IMR-90 (cell line): Measurements from ENCODE around the gene NFATC1. TPM values are rescaled to one million over a fixed set of nuclear protein-coding genes. Genes with fewer than 3 reads are reported as not detected.

Experiments
- ATAC-seq: fragments of 200-7000 bp; cut with Tn5 transposase; 2 replicates; pipeline ENCODE4 v1.9.1; 2020; ENCODE audit warnings: low read depth, mild to moderate bottlenecking, moderate library complexity
- BruUV-seq: library from RNA; stranded (reverse); fragments of 400-500 nt; replicated peaks from 2 replicates; lab custom pipeline; 2021; lab: Mats Ljungman, UMichigan
- CTCF ChIA-PET: fragments of 300-600 bp; formaldehyde crosslinking; extraction: SDS; loops from one replicate; lab custom pipeline; 2021; ENCODE audit warnings: antibody characterized with exemption; lab: Yijun Ruan, JAX
- POLR2A ChIA-PET: fragments of 300-600 bp; sonication (Branson Sonifier 250); formaldehyde crosslinking; loops from one replicate; lab custom pipeline; 2022; ENCODE audit warnings: antibody characterized with exemption; ENCODE audit not compliant: unreplicated experiment; lab: Charles Lee
- DNase-seq: peaks from one replicate; pipeline ENCODE4 v3.0.0; 2013
- H2AFZ ChIP-seq: replicated peaks from 2 replicates; pipeline ENCODE3; 2013; ENCODE audit warnings: low read length, mild to moderate bottlenecking; ENCODE audit not compliant: poor library complexity
- H2AK5ac ChIP-seq: 2 replicates; pipeline ENCODE4 v1.6.1; 2013; ENCODE audit warnings: low read depth, low read length, inconsistent platforms
- H2AK9ac ChIP-seq: replicated peaks from 2 replicates; pipeline ENCODE3; 2013; ENCODE audit warnings: mild to moderate bottlenecking, low read depth, low read length, moderate library complexity; ENCODE audit not compliant: poor library complexity
- H2BK120ac ChIP-seq: 2 replicates; pipeline ENCODE4 v1.6.1; 2013; ENCODE audit warnings: low read depth, low read length, inconsistent platforms
- H2BK15ac ChIP-seq: 3 replicates; pipeline ENCODE4 v1.6.1; 2013; ENCODE audit warnings: low read depth, low read length, inconsistent platforms
- H2BK20ac ChIP-seq: 2 replicates; pipeline ENCODE4 v1.6.1; 2013; ENCODE audit warnings: low read depth, mild to moderate bottlenecking, inconsistent platforms, low read length, moderate library complexity
- H2BK5ac ChIP-seq: 2 replicates; pipeline ENCODE4 v1.6.1; 2013; ENCODE audit warnings: mild to moderate bottlenecking, low read depth, low read length, inconsistent platforms; ENCODE audit not compliant: poor library complexity, severe bottlenecking
- H3K14ac ChIP-seq: replicated peaks from 2 replicates; pipeline ENCODE4 v1.6.1; 2013; ENCODE audit warnings: low read depth, low read length, inconsistent platforms
- H3K18ac ChIP-seq: 2 replicates; pipeline ENCODE4 v1.6.1; 2013; ENCODE audit warnings: low read depth, low read length, control low read depth
- H3K23ac ChIP-seq: 2 replicates; pipeline ENCODE4 v1.6.1; 2013; ENCODE audit warnings: low read depth, low read length, inconsistent platforms
- H3K27ac ChIP-seq: 2 replicates; pipeline ENCODE4 v1.5.1; 2013; ENCODE audit warnings: mild to moderate bottlenecking, control low read depth, low read length; ENCODE audit not compliant: insufficient read depth
- H3K27me3 ChIP-seq: 2 replicates; pipeline ENCODE4 v1.6.1; 2013; ENCODE audit warnings: low read length; ENCODE audit not compliant: control insufficient read depth, insufficient read depth
- H3K36me3 ChIP-seq: 2 replicates; pipeline ENCODE4 v1.6.1; 2013; ENCODE audit warnings: low read length, mixed read lengths; ENCODE audit not compliant: control insufficient read depth, insufficient read depth
- H3K4ac ChIP-seq: 2 replicates; pipeline ENCODE4 v1.6.1; 2013; ENCODE audit warnings: low read depth, low read length, inconsistent platforms
- H3K4me1 ChIP-seq: 2 replicates; pipeline ENCODE4 v1.6.1; 2013; ENCODE audit warnings: low read length, mixed read lengths; ENCODE audit not compliant: control insufficient read depth, insufficient read depth
- H3K4me2 ChIP-seq: 2 replicates; pipeline ENCODE4 v1.6.1; 2013; ENCODE audit warnings: low read depth, mild to moderate bottlenecking, control low read depth, low read length, moderate library complexity
- H3K4me3 ChIP-seq: 2 replicates; pipeline ENCODE4 v1.5.1; 2013; ENCODE audit warnings: low read depth, mild to moderate bottlenecking, control low read depth, low read length, moderate library complexity; ENCODE audit not compliant: insufficient read depth
- H3K56ac ChIP-seq: 2 replicates; pipeline ENCODE4 v1.6.1; 2013; ENCODE audit warnings: low read length, inconsistent platforms; ENCODE audit not compliant: insufficient read depth; ENCODE audit errors: extremely low read depth
- H3K79me1 ChIP-seq, 2 experiments: 2 replicates each; pipeline ENCODE4 v1.6.1; 2013; ENCODE audit warnings: low read length in 2 of 2, inconsistent platforms in 1 of 2, low read depth in 1 of 2
- H3K9ac ChIP-seq: 2 replicates; pipeline ENCODE4 v1.6.1; 2013; ENCODE audit warnings: low read depth, low read length, control low read depth
- H3K9me1 ChIP-seq: 2 replicates; pipeline ENCODE4 v1.6.1; 2013; ENCODE audit warnings: low read length, inconsistent platforms; ENCODE audit not compliant: insufficient read depth
- H3K9me3 ChIP-seq: 2 replicates; pipeline ENCODE4 v1.6.1; 2013; ENCODE audit warnings: low read length; ENCODE audit not compliant: control insufficient read depth, insufficient read depth
- H4K20me1 ChIP-seq: 2 replicates; pipeline ENCODE4 v1.6.1; 2013; ENCODE audit warnings: low read length, inconsistent platforms; ENCODE audit not compliant: insufficient read depth
- H4K5ac ChIP-seq: 2 replicates; pipeline ENCODE4 v1.6.1; 2013; ENCODE audit warnings: mild to moderate bottlenecking, low read depth, low read length, control low read depth
- H4K8ac ChIP-seq, 2 experiments: 2 replicates each; pipeline ENCODE4 v1.6.1; 2013; ENCODE audit warnings: low read depth in 2 of 2, low read length in 2 of 2, control low read depth in 1 of 2, inconsistent platforms in 1 of 2
- H4K91ac ChIP-seq: 2 replicates; pipeline ENCODE4 v1.6.1; 2013; ENCODE audit warnings: low read depth, low read length, inconsistent platforms; ENCODE audit not compliant: insufficient read depth
- BHLHE40 ChIP-seq: fragments of 150-350 bp; IDR thresholded peaks from 2 replicates; pipeline ENCODE4 v1.6.1; 2016; ENCODE audit warnings: mild to moderate bottlenecking, low read depth, low read length
- CHD1 ChIP-seq: IDR thresholded peaks from 2 replicates; pipeline ENCODE4 v1.6.1; 2012; ENCODE audit warnings: low read depth, low read length, improper control_type of control experiment
- FOS ChIP-seq: fragments of 150-350 bp; IDR thresholded peaks from 2 replicates; pipeline ENCODE4 v1.6.1; 2016; ENCODE audit warnings: low read depth, low read length
- RCOR1 ChIP-seq: IDR thresholded peaks from 2 replicates; pipeline ENCODE4 v1.6.1; 2012; ENCODE audit warnings: mild to moderate bottlenecking, low read length, improper control_type of control experiment; ENCODE audit not compliant: insufficient replicate concordance
- RFX5 ChIP-seq: IDR thresholded peaks from 2 replicates; pipeline ENCODE4 v1.8.0; 2012; ENCODE audit warnings: low read depth, mild to moderate bottlenecking, low read length, moderate library complexity
- WGBS, 2 experiments: methylation state at CpG; one replicate each; pipeline versions ENCODE4 v1.1.5 to v1.1.7; 2013; ENCODE audit warnings: missing lambda C conversion rate in 2 of 2; ENCODE audit not compliant: insufficient read length in 1 of 2; ENCODE audit errors: extremely low coverage in 2 of 2; 5-methylcytosine and 5-hydroxymethylcytosine counted together
- dilution Hi-C: fragments of 300-500 bp; cut with HindIII; formaldehyde crosslinking; loops from one replicate; pipeline ENCODE4 v1.14.3; 2018; ENCODE audit warnings: low sequenced_read_pairs; ENCODE audit not compliant: unreplicated experiment
- in situ Hi-C: fragments of 300-500 bp; cut with MboI; formaldehyde crosslinking; loops from 3 replicates; pipeline ENCODE4 v1.14.3; 2019; ENCODE audit warnings: low sequenced_read_pairs, inconsistent platforms, mixed read lengths
- intact Hi-C: fragments of 100-400 bp; cut with micrococcal nuclease; formaldehyde crosslinking; loops from 2 replicates; pipeline ENCODE4 v1.10.0; 2022
- polyA plus RNA-seq, 3 experiments: library from polyadenylated mRNA; depleted of rRNA; stranded (reverse); fragments of >200 nt; gene quantifications; 2 replicates each; pipeline ENCODE4 v1.2.3, GENCODE V29; 2012; ENCODE audit warnings: low replicate concordance in 1 of 3
- total RNA-seq: library from RNA; depleted of rRNA; stranded (reverse); fragments of >200 nt; gene quantifications from 2 replicates; pipeline ENCODE4 v1.2.3, GENCODE V29; 2012
- TF ChIP-seq, protein P1 (sequence below): fragments of 150-350 bp; IDR thresholded peaks from 2 replicates; pipeline ENCODE4 v1.6.1; 2017; ENCODE audit warnings: mild to moderate bottlenecking, antibody characterized with exemption, low read length, low read depth
- TF ChIP-seq, protein P2 (sequence below): fragments of 150-350 bp; IDR thresholded peaks from 2 replicates; pipeline ENCODE4 v1.6.1; 2016; ENCODE audit warnings: low read depth, mild to moderate bottlenecking, low read length, moderate library complexity, borderline replicate concordance
- TF ChIP-seq, protein P3 (sequence below): conservative IDR thresholded peaks from 2 replicates; pipeline ENCODE4 v1.5.1; 2012; ENCODE audit warnings: mild to moderate bottlenecking, low read depth, low read length, improper control_type of control experiment

The NFATC1 gene
- total and polyA plus RNA-seq, 2 of the 4 experiments (the other 2 are of a cell fraction) = 0.36 to 1.8 TPM

DNA sequence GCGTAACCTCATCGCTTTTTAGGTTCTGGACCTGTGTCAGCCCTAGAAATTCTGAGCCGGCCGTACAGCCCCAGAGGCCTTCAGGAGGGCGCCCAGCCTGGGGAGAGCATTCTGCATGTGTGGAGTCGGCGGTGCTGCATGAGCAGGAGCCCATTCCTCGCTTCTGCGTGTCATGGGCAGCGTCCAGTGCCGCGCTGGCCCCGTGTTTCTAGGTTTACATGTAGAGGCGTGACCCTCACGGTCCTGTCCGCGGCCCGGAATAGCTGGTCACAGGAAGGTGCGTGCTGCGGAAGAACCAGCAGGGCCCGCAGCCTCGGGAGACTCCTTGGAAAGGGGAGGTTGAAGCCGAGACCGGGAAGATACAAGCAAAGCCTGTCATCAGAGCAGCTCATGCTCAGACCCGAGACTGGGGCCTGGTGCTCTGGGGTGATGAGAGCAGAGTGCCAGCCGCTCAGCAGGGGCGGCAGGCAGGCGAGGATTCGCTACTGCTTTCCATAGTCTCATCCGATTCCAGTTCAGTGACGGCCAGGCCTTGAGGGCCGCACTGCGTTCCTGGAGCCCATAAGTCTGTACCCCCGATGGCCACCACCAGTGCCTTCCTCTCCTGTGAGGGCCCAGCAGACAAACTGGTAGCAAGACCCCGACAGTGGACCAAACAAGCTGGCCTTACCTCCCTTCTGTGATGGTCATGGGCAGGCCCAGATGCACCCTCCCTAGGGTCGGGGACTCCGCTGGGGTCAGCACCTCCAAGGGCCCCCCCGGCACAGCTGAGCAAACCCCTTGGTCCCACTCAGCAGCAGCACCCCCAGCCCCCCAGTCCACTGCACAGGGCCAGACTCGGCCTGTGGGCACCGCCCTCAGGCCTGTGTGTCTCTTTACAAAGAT is 15.6 kb upstream of the NFATC1 start:
- H3K27ac ChIP-seq = no peak overlapping the region
- dilution Hi-C loops = no loop called here
- POLR2A ChIA-PET = no interaction called here

More for the DNA sequence above, 15.6 kb upstream of the NFATC1 start:
- no peak overlapping the region for H3K9ac ChIP-seq
- no peaks in the 10 kb centered on the region for H3K4me1 ChIP-seq
- H2BK20ac ChIP-seq = no peak overlapping the region
- TF ChIP-seq, protein P1, sequence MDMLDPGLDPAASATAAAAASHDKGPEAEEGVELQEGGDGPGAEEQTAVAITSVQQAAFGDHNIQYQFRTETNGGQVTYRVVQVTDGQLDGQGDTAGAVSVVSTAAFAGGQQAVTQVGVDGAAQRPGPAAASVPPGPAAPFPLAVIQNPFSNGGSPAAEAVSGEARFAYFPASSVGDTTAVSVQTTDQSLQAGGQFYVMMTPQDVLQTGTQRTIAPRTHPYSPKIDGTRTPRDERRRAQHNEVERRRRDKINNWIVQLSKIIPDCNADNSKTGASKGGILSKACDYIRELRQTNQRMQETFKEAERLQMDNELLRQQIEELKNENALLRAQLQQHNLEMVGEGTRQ = no peak
- TF ChIP-seq BHLHE40 (no peak), RFX5 (no peak), FOS (no peak), RCOR1 (no peak), CHD1 (no peak)
- TF ChIP-seq, protein P2, sequence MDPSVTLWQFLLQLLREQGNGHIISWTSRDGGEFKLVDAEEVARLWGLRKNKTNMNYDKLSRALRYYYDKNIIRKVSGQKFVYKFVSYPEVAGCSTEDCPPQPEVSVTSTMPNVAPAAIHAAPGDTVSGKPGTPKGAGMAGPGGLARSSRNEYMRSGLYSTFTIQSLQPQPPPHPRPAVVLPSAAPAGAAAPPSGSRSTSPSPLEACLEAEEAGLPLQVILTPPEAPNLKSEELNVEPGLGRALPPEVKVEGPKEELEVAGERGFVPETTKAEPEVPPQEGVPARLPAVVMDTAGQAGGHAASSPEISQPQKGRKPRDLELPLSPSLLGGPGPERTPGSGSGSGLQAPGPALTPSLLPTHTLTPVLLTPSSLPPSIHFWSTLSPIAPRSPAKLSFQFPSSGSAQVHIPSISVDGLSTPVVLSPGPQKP = no peak
- TF ChIP-seq, protein P3, sequence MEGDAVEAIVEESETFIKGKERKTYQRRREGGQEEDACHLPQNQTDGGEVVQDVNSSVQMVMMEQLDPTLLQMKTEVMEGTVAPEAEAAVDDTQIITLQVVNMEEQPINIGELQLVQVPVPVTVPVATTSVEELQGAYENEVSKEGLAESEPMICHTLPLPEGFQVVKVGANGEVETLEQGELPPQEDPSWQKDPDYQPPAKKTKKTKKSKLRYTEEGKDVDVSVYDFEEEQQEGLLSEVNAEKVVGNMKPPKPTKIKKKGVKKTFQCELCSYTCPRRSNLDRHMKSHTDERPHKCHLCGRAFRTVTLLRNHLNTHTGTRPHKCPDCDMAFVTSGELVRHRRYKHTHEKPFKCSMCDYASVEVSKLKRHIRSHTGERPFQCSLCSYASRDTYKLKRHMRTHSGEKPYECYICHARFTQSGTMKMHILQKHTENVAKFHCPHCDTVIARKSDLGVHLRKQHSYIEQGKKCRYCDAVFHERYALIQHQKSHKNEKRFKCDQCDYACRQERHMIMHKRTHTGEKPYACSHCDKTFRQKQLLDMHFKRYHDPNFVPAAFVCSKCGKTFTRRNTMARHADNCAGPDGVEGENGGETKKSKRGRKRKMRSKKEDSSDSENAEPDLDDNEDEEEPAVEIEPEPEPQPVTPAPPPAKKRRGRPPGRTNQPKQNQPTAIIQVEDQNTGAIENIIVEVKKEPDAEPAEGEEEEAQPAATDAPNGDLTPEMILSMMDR = no peak
- H2AFZ ChIP-seq = no peak overlapping the region
- H3K27me3 ChIP-seq = no peaks in the 10 kb centered on the region
- peaks cover 5% of the 10 kb centered on the region; the same call in 1 of the 2 replicates for H4K20me1 ChIP-seq
- no peak overlapping the region for H3K23ac ChIP-seq
- CTCF ChIA-PET = interaction anchor here (0.9 to 3.1 kb wide), 4 partner anchors 10 to 264 kb away, joined by 4 to 10 read pairs (median 4); no protein-coding TSS in a partner anchor
- no peak overlapping the region for H4K5ac ChIP-seq
- no peak overlapping the region for H3K4me2 ChIP-seq
- in situ Hi-C loops = loop anchor here (5.0 kb wide), 2 partner anchors 152 to 262 kb away; no protein-coding TSS in a partner anchor
- peaks cover 6% of the 10 kb centered on the region for H3K36me3 ChIP-seq
- no peak overlapping the region for H4K8ac ChIP-seq
- no peak overlapping the region for H2AK9ac ChIP-seq
- DNase-seq = no peak
- no peak overlapping the region for H2AK5ac ChIP-seq
- no peak overlapping the region for H2BK120ac ChIP-seq
- ATAC-seq = no peak
- no peaks in the 10 kb centered on the region for H3K9me1 ChIP-seq
- no peaks in the 10 kb centered on the region for H3K79me1 ChIP-seq
- WGBS, 2 experiments = 93% methylated on average over 19 of the region's 40 CpGs; no CpG with 5 or more reads in 1 of the 2 experiments
- no TSS peak for BruUV-seq
- H3K14ac ChIP-seq = no peak overlapping the region
- no peak overlapping the region for H2BK15ac ChIP-seq
- H3K18ac ChIP-seq = no peak overlapping the region
- no peak overlapping the region for H3K56ac ChIP-seq
- H3K4me3 ChIP-seq = no peak overlapping the region
- H3K9me3 ChIP-seq = no peaks in the 10 kb centered on the region
- H2BK5ac ChIP-seq = no peak overlapping the region
- intact Hi-C loops = loop anchor here (1.0 kb wide), 1 partner anchor 264 kb away; no protein-coding TSS in a partner anchor
- H4K91ac ChIP-seq = no peak overlapping the region
- no peak overlapping the region for H3K4ac ChIP-seq
